ENCODE measurements around the gene ANO7. TPM values are rescaled to one million over a fixed set of nuclear protein-coding genes. Genes with fewer than 3 reads are reported as not detected.

ANO7 gene, protein sequence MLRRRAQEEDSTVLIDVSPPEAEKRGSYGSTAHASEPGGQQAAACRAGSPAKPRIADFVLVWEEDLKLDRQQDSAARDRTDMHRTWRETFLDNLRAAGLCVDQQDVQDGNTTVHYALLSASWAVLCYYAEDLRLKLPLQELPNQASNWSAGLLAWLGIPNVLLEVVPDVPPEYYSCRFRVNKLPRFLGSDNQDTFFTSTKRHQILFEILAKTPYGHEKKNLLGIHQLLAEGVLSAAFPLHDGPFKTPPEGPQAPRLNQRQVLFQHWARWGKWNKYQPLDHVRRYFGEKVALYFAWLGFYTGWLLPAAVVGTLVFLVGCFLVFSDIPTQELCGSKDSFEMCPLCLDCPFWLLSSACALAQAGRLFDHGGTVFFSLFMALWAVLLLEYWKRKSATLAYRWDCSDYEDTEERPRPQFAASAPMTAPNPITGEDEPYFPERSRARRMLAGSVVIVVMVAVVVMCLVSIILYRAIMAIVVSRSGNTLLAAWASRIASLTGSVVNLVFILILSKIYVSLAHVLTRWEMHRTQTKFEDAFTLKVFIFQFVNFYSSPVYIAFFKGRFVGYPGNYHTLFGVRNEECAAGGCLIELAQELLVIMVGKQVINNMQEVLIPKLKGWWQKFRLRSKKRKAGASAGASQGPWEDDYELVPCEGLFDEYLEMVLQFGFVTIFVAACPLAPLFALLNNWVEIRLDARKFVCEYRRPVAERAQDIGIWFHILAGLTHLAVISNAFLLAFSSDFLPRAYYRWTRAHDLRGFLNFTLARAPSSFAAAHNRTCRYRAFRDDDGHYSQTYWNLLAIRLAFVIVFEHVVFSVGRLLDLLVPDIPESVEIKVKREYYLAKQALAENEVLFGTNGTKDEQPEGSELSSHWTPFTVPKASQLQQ
- total RNA-seq, result 0.15 and 0.65 TPM in 2 replicates

DNA sequence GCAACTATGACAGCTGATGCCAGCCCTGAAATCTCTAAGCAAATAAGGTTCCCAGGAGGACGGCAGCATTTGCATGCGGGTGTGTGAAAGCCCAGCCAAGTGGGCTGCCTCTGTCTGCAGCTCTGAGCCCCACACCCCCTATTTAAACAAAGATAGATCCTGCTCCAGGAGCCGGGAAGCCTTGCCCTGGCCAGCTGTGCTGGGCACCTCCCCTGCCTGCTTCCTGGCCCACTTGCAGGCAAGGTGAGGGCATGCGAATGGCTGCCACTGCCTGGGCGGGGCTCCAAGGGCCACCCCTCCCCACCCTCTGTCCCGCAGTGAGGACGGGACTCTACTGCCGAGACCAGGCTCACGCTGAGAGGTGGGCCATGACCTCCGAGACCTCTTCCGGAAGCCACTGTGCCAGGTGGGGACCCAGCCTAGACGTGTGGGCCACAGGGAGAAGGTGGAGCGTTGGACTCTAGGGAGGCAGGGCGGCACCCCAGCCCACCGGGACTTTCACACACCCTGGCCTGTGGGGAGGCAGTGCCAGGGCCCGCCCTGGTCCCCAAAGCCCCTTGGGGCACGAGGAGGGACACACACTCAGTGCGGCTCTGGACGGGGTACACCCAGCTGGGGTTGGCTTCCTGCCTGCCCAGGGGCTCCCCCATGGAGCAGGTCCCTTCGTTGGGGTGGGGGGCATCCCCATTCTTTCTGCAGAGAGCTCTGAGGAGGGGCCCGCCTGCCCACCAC is at the start of gene ANO7:
Gene ANO7 (plus strand): TSS at position 317 of the 732 bp plus-strand sequence. CDS start 1,387 bp downstream, outside the sequence.

DNA sequence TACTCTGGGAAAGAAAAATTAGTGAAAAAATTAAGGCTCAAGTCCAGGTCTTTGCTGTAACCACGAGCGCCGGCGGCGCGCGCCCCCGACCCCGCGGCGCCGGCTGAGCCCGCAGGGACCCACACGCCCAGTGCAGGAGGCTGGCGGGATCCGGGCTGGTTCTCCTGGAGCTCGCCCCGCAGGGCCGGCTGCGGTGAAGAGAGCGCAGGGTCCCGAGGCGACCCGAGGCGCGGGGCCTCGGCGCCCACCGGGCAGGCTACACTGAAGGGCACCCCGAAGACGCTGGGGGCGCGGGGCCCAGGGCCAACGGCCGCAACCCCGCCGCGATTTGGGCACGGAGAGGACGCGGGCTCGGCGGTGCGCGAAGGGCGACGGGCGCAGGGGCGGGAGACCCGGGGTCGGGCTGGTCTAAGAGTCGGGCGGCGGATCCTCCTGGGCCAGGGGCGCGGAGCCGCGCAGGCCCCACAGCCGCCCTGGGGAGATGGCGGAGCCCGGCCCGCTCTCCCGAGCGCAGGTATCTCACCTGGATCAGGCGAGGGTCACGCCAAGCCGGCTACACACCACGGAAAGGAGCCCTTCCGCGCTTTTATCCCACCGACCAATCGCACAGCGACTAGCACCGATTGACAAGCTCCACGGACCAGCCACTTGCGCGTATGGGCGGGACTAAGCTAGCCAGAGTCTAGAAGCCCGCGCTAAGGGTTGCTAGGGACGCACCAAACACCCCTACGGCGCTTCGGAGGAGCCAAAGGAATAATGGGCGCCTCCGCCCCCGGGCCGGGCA is 39.4 kb upstream of the ANO7 start, which contains the start of gene PASK:
Gene PASK (minus strand): TSS at position 582 of the 784 bp plus-strand sequence. CDS start 6,440 bp downstream, outside the sequence.

DNA sequence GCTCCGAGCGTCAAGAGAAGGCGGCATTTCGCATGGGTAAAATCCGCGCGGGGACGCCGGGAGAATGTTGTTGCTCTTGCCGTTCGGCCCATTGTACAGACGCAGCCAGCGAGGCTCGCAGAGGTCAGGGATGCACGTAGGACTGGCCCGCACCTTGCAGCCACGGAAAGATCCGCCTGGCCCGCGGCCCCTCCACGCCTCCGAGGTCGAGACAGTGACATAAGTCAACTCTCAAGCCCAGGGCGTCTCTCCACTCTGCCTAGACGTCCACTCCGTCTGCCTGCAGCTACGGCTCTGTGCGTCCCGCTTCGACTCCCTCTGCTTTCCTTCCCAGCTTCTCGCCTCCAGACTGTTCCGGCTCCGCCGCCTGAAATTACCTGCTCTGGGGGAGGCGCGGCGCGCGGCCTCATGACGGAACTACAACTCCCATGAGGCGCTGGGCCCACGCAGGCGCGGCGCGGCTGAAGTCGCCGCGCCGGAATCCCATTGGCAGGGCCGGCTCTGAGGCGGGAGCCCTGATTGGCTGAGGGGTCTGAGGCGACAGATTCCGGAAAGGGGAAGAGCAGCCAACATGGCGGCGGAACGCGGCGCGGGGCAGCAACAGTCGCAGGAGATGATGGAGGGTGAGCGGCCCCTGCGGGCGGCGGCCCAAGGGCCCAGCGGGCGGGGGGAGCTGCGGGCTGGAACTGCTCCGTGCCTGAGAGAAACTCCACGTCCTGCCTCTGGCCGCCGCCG is 38.4 kb upstream of the ANO7 start, which contains the start of gene PPP1R7:
Gene PPP1R7 (plus strand): TSS at position 543 of the 735 bp plus-strand sequence. CDS start 29 bp downstream, at position 572.

Other genes with a start within 250 kb of the ANO7 start
- gene SNED1, start 190.1 kb upstream of the ANO7 start, total RNA-seq, result 4.0 and 6.2 TPM in 2 replicates
- 23.4 and 37.4 TPM in 2 replicates for gene MTERF4, start 86.4 kb upstream of the ANO7 start, total RNA-seq
- gene PASK, start 39.2 kb upstream of the ANO7 start, total RNA-seq, result 6.2 TPM in 2 replicates
- gene PPP1R7, start 38.2 kb upstream of the ANO7 start, total RNA-seq, result 43.5 and 71.7 TPM in 2 replicates
- 480 and 682 TPM in 2 replicates for gene HDLBP, start 127.0 kb downstream of the ANO7 start, total RNA-seq
- gene SEPTIN2, start 127.2 kb downstream of the ANO7 start, total RNA-seq, result 438 and 487 TPM in 2 replicates
- gene FARP2, start 167.6 kb downstream of the ANO7 start, total RNA-seq, result 29.6 and 31.3 TPM in 2 replicates

Data from epithelial cell of umbilical artery (primary cell).